ENCODE results near the gene DDX56. TPM values are rescaled to one million over a fixed set of nuclear protein-coding genes. Genes with fewer than 3 reads are reported as not detected.

Gene DDX56
- polyA plus RNA-seq, 3 donors = 74.3 to 79.6 (median 79.2) TPM

Other genes starting within 250 kb of the DDX56 start
- 1 to 10 TPM; 1.6 to 2.7 (median 1.7) TPM for gene CAMK2B, start 248.3 kb downstream of the DDX56 start, polyA plus RNA-seq (ENCODE audit: insufficient read length in 3 of 3)
- 10 to 100 TPM; 88.7 to 90.7 (median 90.4) TPM for gene NUDCD3, start 83.2 kb downstream of the DDX56 start, polyA plus RNA-seq (ENCODE audit: insufficient read length in 3 of 3)
- gene NPC1L1, start 32.6 kb downstream of the DDX56 start, polyA plus RNA-seq (ENCODE audit: insufficient read length in 3 of 3) = 1 to 10 TPM; 2.1 to 3.2 (median 2.5) TPM
- gene TMED4, start 8.3 kb upstream of the DDX56 start, polyA plus RNA-seq (ENCODE audit: insufficient read length in 3 of 3) = 100 to 1,000 TPM; 134 to 136 (median 134) TPM
- gene OGDH, start 32.7 kb upstream of the DDX56 start, polyA plus RNA-seq (ENCODE audit: insufficient read length in 3 of 3) = 10 to 100 TPM; 79.3 to 97.5 (median 91.4) TPM
- gene ZMIZ2, start 174.9 kb upstream of the DDX56 start, polyA plus RNA-seq (ENCODE audit: insufficient read length in 3 of 3) = 10 to 100 TPM; 40.7 to 46.0 (median 43.7) TPM
- 1,000 to 10,000 TPM; 1,342 to 1,541 (median 1,458) TPM for gene PPIA, start 222.8 kb upstream of the DDX56 start, polyA plus RNA-seq (ENCODE audit: insufficient read length in 3 of 3)

All from right renal cortex interstitium (tissue), 3 donors.